ENCODE results near the gene GKN2. TPM values are rescaled to one million over a fixed set of nuclear protein-coding genes. Genes with fewer than 3 reads are reported as not detected.

GKN2 gene
- total and polyA plus RNA-seq, 2 donors (not counting 1 experiment from before 2014, with no cell fraction given) = not detected

- no peak for TF ChIP-seq CTCF (conservative IDR thresholded peaks at IDR 0.05 in 1 of 2, IDR thresholded peaks at IDR 0.05 in 1 of 2; ENCODE audit: low read depth in 1 of 2, low read length in 2 of 2)
- TF ChIP-seq EZH2 (IDR thresholded peaks at IDR 0.05; ENCODE audit: low read length, missing control alignments) = no peak
- no peaks in the 10 kb centered on the region for H3K36me3 ChIP-seq (ENCODE audit: control insufficient read depth, insufficient read depth, low read length)
- no peak overlapping the region for H2AFZ ChIP-seq (ENCODE audit: low read length)
- no peak overlapping the region for H3K9ac ChIP-seq (ENCODE audit: insufficient read depth, low read length)
- H3K27ac ChIP-seq (ENCODE audit: insufficient read depth, low read length) = no peak overlapping the region
- peaks cover 7% of the 10 kb centered on the region for H3K27me3 ChIP-seq (ENCODE audit: control insufficient read depth, insufficient read depth, low read length)
- no peak overlapping the region for H3K4me3 ChIP-seq (replicated peaks in 1 of 4; ENCODE audit: control extremely low read depth in 1 of 4, insufficient read depth in 1 of 4, low read depth in 3 of 4, low read length in 4 of 4)
- no peak overlapping the region for H3K4me2 ChIP-seq (ENCODE audit: extremely low read depth, insufficient read depth, low read length)
- no peak for DNase-seq (ENCODE audit: low read depth in 2 of 2)
- H3K4me1 ChIP-seq (ENCODE audit: control insufficient read depth, extremely low read depth, insufficient read depth, low read length) = no peaks in the 10 kb centered on the region
- no peaks in the 10 kb centered on the region for H3K9me3 ChIP-seq (ENCODE audit: control insufficient read depth, insufficient read depth, low read depth, low read length)
- no peaks in the 10 kb centered on the region for H3K79me2 ChIP-seq (ENCODE audit: control insufficient read depth, insufficient read depth, low read length)
- no peaks in the 10 kb centered on the region for H4K20me1 ChIP-seq (ENCODE audit: control insufficient read depth, extremely low read depth, insufficient read depth, low read length)
Measured at GRCh38 chr2:68992933-68993332, 40.2 kb upstream of the GKN2 start.

GRCh38 chr2:68992341-68992740 lies 39.6 kb upstream of the GKN2 start:
- peaks cover 7% of the 10 kb centered on the region for H3K27me3 ChIP-seq (ENCODE audit: control insufficient read depth, insufficient read depth, low read length)
- no peaks in the 10 kb centered on the region for H3K36me3 ChIP-seq (ENCODE audit: control insufficient read depth, insufficient read depth, low read length)
- no peak for DNase-seq (ENCODE audit: low read depth in 2 of 2)
- H3K9ac ChIP-seq (ENCODE audit: insufficient read depth, low read length) = no peak overlapping the region
- no peak overlapping the region for H3K4me3 ChIP-seq (replicated peaks in 1 of 4; ENCODE audit: control extremely low read depth in 1 of 4, insufficient read depth in 1 of 4, low read depth in 3 of 4, low read length in 4 of 4)
- H3K9me3 ChIP-seq (ENCODE audit: control insufficient read depth, insufficient read depth, low read depth, low read length) = no peaks in the 10 kb centered on the region
- no peaks in the 10 kb centered on the region for H3K79me2 ChIP-seq (ENCODE audit: control insufficient read depth, insufficient read depth, low read length)
- TF ChIP-seq CTCF (conservative IDR thresholded peaks at IDR 0.05 in 1 of 2, IDR thresholded peaks at IDR 0.05 in 1 of 2; ENCODE audit: low read depth in 1 of 2, low read length in 2 of 2) (no peak), EZH2 (IDR thresholded peaks at IDR 0.05; ENCODE audit: low read length, missing control alignments) (no peak)
- H3K4me1 ChIP-seq (ENCODE audit: control insufficient read depth, extremely low read depth, insufficient read depth, low read length) = no peaks in the 10 kb centered on the region
- H4K20me1 ChIP-seq (ENCODE audit: control insufficient read depth, extremely low read depth, insufficient read depth, low read length) = no peaks in the 10 kb centered on the region
- H3K27ac ChIP-seq (ENCODE audit: insufficient read depth, low read length) = no peak overlapping the region
- no peak overlapping the region for H2AFZ ChIP-seq (ENCODE audit: low read length)
- no peak overlapping the region for H3K4me2 ChIP-seq (ENCODE audit: extremely low read depth, insufficient read depth, low read length)

GRCh38 chr2:68989035-68989434 lies 36.3 kb upstream of the GKN2 start:
- Histone ChIP-seq H3K9ac (ENCODE audit: insufficient read depth, low read length) (no peak overlapping the region), H3K4me1 (ENCODE audit: control insufficient read depth, extremely low read depth, insufficient read depth, low read length) (no peaks in the 10 kb centered on the region), H4K20me1 (ENCODE audit: control insufficient read depth, extremely low read depth, insufficient read depth, low read length) (no peaks in the 10 kb centered on the region), H3K79me2 (ENCODE audit: control insufficient read depth, insufficient read depth, low read length) (no peaks in the 10 kb centered on the region), H3K36me3 (ENCODE audit: control insufficient read depth, insufficient read depth, low read length) (no peaks in the 10 kb centered on the region), H3K27ac (ENCODE audit: insufficient read depth, low read length) (no peak overlapping the region), H3K4me3 (replicated peaks in 1 of 4; ENCODE audit: control extremely low read depth in 1 of 4, insufficient read depth in 1 of 4, low read depth in 3 of 4, low read length in 4 of 4) (no peak overlapping the region), H3K9me3 (ENCODE audit: control insufficient read depth, insufficient read depth, low read depth, low read length) (no peaks in the 10 kb centered on the region), H2AFZ (ENCODE audit: low read length) (no peak overlapping the region), H3K27me3 (ENCODE audit: control insufficient read depth, insufficient read depth, low read length) (peaks cover 7% of the 10 kb centered on the region), H3K4me2 (ENCODE audit: extremely low read depth, insufficient read depth, low read length) (no peak overlapping the region)
- no peak for TF ChIP-seq CTCF (conservative IDR thresholded peaks at IDR 0.05 in 1 of 2, IDR thresholded peaks at IDR 0.05 in 1 of 2; ENCODE audit: low read depth in 1 of 2, low read length in 2 of 2)
- no peak for TF ChIP-seq EZH2 (IDR thresholded peaks at IDR 0.05; ENCODE audit: low read length, missing control alignments)
- DNase-seq (ENCODE audit: low read depth in 2 of 2) = no peak

All from fibroblast of lung (primary cell).